Upper lobe of right lung (tissue), 1 donor: Measurements from ENCODE around the gene AFG1L. TPM values are rescaled to one million over a fixed set of nuclear protein-coding genes. Genes with fewer than 3 reads are reported as not detected.

Experiments used
- ATAC-seq: fragments of 200-7000 bp; cut with Tn5 transposase; one replicate; pipeline ENCODE4 v1.9.1; 2020; ENCODE audit warnings: mild to moderate bottlenecking, moderate library complexity
- DNase-seq: peaks from one replicate; pipeline ENCODE4 v3.0.0-alpha.2; 2020
- H3K27ac ChIP-seq: fragments of 200-600 bp; one replicate; pipeline ENCODE4 v1.8.0; 2022
- H3K27me3 ChIP-seq: fragments of 200-600 bp; one replicate; pipeline ENCODE4 v1.8.0; 2022; ENCODE audit warnings: mild to moderate bottlenecking
- H3K36me3 ChIP-seq: fragments of 200-600 bp; one replicate; pipeline ENCODE4 v1.8.0; 2022
- H3K4me1 ChIP-seq: fragments of 200-600 bp; one replicate; pipeline ENCODE4 v1.8.0; 2022
- H3K4me3 ChIP-seq: fragments of 200-600 bp; one replicate; pipeline ENCODE4 v1.8.0; 2022; ENCODE audit warnings: mild to moderate bottlenecking
- H3K9me3 ChIP-seq: fragments of 200-600 bp; one replicate; pipeline ENCODE4 v1.8.0; 2022
- CTCF ChIP-seq: fragments of 200-600 bp; IDR thresholded peaks from one replicate; pipeline ENCODE4 v1.8.0; 2022; ENCODE audit warnings: antibody characterized with exemption
- intact Hi-C: fragments of 100-400 bp; cut with DNase I; formaldehyde crosslinking; loops from one replicate; pipeline ENCODE4 v1.11.0; 2022
- total RNA-seq: library from RNA; stranded (reverse); fragmentation: NEBNext Ultra II Directional; extraction: Animal tissue kit (Norgen Biotek cat#: 25700); gene quantifications from one replicate; pipeline ENCODE4 v1.2.1, GENCODE V29; 2021
- donor health status: DM: no; HTN: yes; CAD: no; lungs with severe emphysema.

Gene AFG1L
- total RNA-seq, 1 donor from 2014 or later, result 7.7 TPM

GRCh38 chr6:108436771-108437170 lies 141.9 kb downstream of the AFG1L start:
- Histone ChIP-seq H3K4me3 (no peak overlapping the region), H3K9me3 (no peaks in the 10 kb centered on the region), H3K27ac (no peak overlapping the region), H3K4me1 (no peaks in the 10 kb centered on the region), H3K36me3 (no peaks in the 10 kb centered on the region), H3K27me3 (no peaks in the 10 kb centered on the region)
- TF ChIP-seq CTCF, result no peak
- DNase-seq (no peak), ATAC-seq (no peak)
- intact Hi-C loops, result no loop called here

- no peaks in the 10 kb centered on the region for H3K9me3 ChIP-seq
- H3K36me3 ChIP-seq, result no peaks in the 10 kb centered on the region
- ATAC-seq (no peak), DNase-seq (no peak)
- no peak overlapping the region for H3K27ac ChIP-seq
- intact Hi-C loops, result no loop called here
- no peak overlapping the region for H3K4me3 ChIP-seq
- H3K4me1 ChIP-seq, result no peaks in the 10 kb centered on the region
- no peak for TF ChIP-seq CTCF
- H3K27me3 ChIP-seq, result no peaks in the 10 kb centered on the region
Observed at GRCh38 chr6:108437821-108438220, 143.0 kb downstream of the AFG1L start.

- DNase-seq (no peak), ATAC-seq (no peak)
- TF ChIP-seq CTCF, result no peak
- Histone ChIP-seq H3K27me3 (no peaks in the 10 kb centered on the region), H3K27ac (no peak overlapping the region), H3K4me3 (no peak overlapping the region), H3K36me3 (no peaks in the 10 kb centered on the region), H3K9me3 (no peaks in the 10 kb centered on the region), H3K4me1 (no peaks in the 10 kb centered on the region)
- intact Hi-C loops, result no loop called here
Observed at GRCh38 chr6:108438918-108439317, 144.1 kb downstream of the AFG1L start.

GRCh38 chr6:108441141-108441540 lies 146.3 kb downstream of the AFG1L start:
- no peak for ATAC-seq
- no peak for DNase-seq
- Histone ChIP-seq H3K27ac (no peak overlapping the region), H3K27me3 (no peaks in the 10 kb centered on the region), H3K4me3 (no peak overlapping the region), H3K4me1 (no peaks in the 10 kb centered on the region), H3K9me3 (no peaks in the 10 kb centered on the region), H3K36me3 (no peaks in the 10 kb centered on the region)
- TF ChIP-seq CTCF, result no peak
- intact Hi-C loops, result no loop called here

GRCh38 chr6:108442770-108443520 lies 148.1 kb downstream of the AFG1L start:
- no peak for TF ChIP-seq CTCF
- no peaks in the 10 kb centered on the region for H3K4me1 ChIP-seq
- no peaks in the 10 kb centered on the region for H3K36me3 ChIP-seq
- H3K27me3 ChIP-seq, result no peaks in the 10 kb centered on the region
- H3K9me3 ChIP-seq, result no peaks in the 10 kb centered on the region
- no peak overlapping the region for H3K27ac ChIP-seq
- ATAC-seq (no peak), DNase-seq (no peak)
- intact Hi-C loops, result no loop called here
- no peak overlapping the region for H3K4me3 ChIP-seq
